Stomach (tissue), 4 donors: ENCODE data around the gene TBX3.

ENCODE experiments used
- EP300 ChIP-seq: sonication (generic); formaldehyde crosslinking; IDR thresholded peaks from one replicate; pipeline ENCODE4 v1.6.1; 2017; ENCODE audit warnings: antibody characterized with exemption
- POLR2A ChIP-seq, 4 donors: fragments of 450-650 bp; IDR thresholded peaks; one replicate each; pipeline ENCODE4 v1.6.1; 2016; ENCODE audit warnings: antibody characterized with exemption in 4 of 4, control low read depth in 2 of 4, mild to moderate bottlenecking in 1 of 4, moderate library complexity in 1 of 4
- TF ChIP-seq, protein P1 (sequence below), 7 experiments: fragments of 450-650 bp in 4 of 7; fragments of 200-600 bp in 3 of 7; sonication (generic) in 3 of 7; IDR thresholded peaks; one replicate each; pipeline ENCODE4 v1.5.1; 2016 to 2019; ENCODE audit warnings: antibody characterized with exemption in 7 of 7, control low read depth in 2 of 7, mild to moderate bottlenecking in 1 of 7

DNA sequence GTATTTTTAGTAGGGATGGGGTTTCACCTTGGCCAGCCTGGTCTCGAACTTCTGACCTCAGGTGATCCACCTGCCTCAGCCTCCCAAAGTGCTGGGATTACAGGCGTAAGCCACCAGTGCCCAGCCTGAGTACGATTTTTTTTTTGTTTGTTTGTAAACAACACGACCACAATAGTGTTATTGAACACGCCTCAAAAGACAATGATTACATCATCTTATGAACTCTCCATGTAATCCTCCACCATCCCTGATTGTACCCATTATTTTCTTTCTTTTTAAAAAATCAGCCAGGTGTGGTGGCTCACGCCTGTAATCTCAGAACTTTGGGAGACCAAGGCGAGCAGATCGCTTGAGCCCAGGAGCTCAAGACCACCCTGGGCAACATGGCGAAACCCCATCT, 25.1 kb upstream of the TBX3 start:
- TF ChIP-seq, protein P1, sequence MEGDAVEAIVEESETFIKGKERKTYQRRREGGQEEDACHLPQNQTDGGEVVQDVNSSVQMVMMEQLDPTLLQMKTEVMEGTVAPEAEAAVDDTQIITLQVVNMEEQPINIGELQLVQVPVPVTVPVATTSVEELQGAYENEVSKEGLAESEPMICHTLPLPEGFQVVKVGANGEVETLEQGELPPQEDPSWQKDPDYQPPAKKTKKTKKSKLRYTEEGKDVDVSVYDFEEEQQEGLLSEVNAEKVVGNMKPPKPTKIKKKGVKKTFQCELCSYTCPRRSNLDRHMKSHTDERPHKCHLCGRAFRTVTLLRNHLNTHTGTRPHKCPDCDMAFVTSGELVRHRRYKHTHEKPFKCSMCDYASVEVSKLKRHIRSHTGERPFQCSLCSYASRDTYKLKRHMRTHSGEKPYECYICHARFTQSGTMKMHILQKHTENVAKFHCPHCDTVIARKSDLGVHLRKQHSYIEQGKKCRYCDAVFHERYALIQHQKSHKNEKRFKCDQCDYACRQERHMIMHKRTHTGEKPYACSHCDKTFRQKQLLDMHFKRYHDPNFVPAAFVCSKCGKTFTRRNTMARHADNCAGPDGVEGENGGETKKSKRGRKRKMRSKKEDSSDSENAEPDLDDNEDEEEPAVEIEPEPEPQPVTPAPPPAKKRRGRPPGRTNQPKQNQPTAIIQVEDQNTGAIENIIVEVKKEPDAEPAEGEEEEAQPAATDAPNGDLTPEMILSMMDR (IDR thresholded peaks at IDR 0.05): no peak
- no peak for TF ChIP-seq POLR2A (IDR thresholded peaks at IDR 0.05)
- no peak for TF ChIP-seq EP300
